Stimulated activated CD4-positive, alpha-beta T cell treated with anti-CD3 and anti-CD28 coated beads, TNF-alpha, amount 100 ng/mL, for 1 hour (primary cell): Measurements from ENCODE around the gene ME3.

ENCODE experiments used
- DNase-seq, 3 donors: peaks; one replicate each; pipeline ENCODE4 v3.0.0-alpha.2; 2020; ENCODE audit warnings: low read depth in 3 of 3, low spot score in 1 of 3

Gene ME3

DNA sequence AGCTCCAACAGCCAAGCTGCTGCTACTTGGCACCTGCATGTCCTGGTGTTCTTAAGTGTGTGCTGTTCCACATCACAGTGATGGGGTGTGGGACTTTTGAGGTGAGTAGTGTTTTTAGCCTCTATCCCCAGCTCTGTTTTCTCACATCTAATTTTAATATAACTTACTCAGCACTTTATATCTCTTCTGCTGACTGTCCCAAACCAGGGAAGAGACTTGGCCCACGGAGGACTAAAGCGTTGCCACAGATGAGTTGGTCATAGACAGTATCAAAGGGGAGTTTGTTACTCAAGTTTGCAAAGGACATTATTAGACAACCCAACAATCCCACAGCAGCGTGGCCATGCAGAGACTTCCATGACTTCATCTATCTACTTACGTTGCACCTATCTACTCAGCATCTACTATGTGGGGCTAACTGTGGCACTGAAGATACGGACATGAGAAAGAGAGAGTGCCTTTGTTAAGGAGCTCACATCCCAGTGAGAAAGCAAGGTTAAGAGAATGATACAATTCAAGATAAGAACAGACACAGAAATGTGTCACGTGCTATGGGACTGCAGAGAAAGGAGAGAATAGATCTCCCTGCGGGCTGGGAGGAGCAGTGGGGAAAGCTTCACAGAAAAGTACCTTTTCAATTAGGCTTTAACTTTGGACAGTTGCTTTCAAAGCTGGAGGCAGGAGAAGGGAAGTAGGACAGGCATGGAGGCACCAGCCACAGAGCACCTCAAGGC lies 82.4 kb downstream of the ME3 start:
- DNase-seq, result no peak

DNA sequence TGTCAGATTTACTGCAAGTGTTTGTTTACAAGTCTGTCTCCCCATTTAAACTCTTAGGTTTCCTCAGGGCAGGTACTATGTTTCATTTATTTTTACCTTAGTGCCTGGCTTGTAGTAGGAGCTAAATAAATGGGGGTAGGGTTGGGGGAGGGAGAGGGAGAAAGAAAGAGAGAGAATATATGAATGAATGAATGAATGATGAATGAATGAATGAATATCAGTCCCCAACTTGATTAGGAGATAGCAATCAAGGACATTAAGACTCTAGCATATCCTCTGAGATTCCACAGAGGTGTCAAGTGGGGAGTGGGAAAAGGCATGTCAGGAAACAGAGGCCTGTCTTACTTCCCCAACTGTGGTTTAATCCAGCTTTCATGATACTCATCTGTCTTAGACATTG lies 83.2 kb downstream of the ME3 start:
- DNase-seq, result no peak

DNA sequence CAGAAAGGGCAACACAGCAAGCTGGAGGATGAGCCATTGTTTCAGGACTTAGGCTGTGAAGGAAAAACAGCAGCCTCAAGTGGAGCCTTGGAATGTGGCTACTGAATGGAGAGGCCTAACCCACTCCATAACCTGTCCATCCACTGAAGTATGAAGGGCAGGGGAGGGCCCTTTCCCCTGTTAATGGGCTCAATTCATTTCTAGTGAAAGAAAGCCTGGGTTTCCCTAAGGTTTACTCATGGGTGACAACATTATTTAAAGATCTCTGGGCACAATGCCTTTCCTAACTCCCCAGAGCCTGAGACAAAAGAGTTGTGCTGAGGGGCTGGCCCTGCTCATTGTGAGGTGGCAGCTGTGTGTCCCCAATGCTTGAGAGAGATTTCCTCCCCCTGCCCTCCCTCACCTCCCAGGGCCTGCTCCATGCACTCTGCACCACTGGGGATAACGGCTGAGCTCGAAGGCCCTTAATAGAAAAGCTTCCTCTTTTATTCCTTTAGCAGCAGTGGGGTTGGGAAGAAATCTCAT lies 83.8 kb downstream of the ME3 start:
- DNase-seq, result no peak

DNA sequence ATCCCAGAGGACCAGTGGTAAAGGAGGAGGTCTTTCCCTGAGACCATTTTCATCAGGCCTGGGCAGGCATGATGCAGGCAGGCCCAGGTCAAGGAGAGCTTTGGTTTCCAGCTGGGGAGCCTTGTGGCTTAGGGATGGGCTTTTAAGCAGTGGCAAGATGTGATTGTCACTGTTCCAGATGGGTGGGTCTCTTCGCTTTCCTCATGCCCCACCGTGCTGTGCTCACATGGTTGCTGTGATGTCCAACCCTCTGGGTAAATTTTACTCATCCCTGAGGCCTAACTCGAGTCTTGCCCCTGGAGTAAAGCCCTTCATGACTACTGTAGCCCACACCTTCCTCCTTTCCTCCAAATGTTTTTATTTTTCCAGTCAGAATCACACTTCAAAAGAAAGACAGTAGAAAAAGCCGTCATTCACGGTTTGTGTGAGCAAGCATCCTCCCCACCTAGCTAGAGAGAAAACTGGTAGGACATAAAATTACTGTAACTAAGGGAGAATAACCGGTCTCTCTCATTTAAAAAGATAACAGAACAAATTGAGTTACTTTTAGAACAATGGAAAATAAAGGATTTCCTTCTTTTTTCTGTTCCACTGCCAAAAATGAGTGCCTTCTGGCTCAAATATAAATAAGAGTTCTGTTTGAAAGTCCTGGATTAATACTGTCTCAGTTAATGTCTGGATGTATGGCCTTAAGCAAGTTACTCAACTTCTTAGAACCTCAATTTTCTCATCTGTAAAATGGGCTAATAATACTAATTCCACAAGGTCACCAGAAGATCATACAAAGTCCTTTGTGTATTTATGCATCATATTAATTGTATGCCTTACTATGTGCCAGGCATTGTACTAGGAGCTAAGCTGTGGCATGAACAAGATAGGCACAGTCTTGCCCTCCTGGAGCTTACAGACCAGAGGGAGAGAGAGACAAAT lies 84.9 kb downstream of the ME3 start:
- DNase-seq, result no peak

DNA sequence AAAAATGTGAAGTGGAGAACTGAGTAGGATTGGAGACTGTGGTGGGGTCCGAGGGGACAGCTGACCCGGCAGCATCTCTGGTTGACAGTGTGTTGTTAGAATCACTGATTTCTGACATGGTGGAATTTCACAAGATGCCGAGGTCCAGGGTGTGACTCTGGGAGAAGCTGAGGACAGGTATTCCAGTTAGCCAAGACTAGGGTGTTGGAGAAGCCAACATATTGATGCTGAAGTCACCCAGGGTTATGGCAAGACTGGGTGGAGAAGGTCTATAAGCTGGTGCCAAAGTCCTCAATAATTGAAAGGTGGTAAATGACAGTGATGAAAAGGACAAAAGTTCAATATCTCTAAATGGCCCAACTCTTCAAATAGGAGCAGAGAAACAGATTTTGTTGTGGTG lies 86.1 kb downstream of the ME3 start:
- DNase-seq, result no peak

DNA sequence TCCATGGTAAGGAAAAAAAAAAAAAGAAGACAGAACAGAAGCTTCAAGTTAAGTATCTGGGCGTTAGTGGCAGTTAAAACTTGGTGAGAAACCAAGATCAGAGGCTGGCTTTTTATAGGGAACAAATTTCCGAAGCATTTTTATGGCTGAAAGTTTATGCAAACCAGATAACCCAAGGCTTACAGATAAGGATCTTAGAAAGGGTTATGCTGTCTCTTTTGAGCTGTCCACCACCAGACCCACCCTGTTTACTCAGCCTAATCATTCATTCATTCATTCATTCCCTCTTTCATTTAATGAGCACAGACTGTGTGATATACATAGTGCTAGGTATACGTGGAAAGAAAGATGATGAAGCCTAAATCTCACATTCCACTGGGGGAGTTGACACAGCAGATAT lies 89.5 kb downstream of the ME3 start:
- DNase-seq, result no peak

DNA sequence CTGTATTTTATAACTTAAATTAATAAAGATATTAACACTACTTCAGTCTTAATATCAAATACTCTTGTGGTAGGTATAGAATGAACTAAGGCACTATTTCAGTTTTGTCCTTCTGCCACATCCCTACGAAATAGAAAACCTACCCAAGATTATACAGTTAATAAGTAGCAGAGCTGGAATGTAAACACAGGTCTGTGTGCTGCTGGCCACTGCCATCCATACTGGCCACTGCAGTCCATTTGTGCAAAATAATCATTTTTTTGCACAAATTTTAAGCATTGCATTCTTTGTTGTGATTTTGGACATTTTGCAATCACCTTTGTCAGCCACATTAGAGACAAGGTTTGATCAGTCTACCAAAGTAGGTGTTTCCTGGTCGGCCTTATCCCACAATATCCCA lies 91.9 kb downstream of the ME3 start:
- DNase-seq, result no peak

DNA sequence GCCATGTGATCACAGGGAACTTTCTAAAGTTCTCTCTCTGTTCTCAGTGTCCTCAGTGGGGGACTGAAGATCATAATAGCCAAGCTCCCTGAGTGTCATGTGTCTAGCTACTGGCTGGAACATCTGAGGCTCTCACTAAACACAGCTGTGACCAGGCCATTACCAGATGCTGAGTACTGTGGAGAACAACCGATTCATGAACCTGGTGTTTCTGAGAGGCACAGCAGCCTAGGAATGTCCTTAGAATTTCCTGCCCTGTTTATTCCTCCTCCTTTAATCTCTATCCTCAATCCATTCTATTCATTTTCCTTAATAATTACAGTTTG lies 93.0 kb downstream of the ME3 start:
- DNase-seq, result no peak

DNA sequence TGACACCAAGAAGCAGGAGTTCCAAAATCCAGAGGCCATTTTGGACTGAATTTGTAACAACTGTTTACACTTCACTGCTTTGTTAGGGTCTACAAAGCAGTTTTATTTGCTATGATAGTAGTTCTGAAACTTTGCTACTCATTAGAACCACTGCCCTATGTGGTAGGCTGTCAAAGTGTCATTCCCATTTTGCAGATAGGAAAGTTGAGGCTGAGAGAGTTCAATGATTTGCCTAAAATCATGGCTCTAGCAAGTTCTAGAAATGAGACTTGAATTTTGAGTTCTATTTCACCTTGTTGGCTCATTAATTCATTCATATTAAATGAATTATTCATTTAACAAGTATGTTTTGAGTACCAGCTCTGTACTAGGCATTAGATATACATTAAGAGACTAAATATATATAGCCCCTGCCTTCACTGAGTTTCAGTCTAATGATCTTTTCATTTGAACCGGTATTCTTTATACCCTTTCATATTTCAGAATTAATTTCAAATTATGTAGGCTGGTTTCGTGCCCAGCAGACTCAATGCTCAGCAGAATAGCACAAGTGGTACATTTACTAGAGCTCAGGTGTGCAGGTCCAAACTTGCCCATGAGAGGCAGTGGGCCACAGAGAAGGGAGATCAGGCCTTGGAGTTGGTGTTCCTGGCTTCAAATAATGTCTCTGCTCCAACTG lies 93.5 kb downstream of the ME3 start:
- no peak for DNase-seq

DNA sequence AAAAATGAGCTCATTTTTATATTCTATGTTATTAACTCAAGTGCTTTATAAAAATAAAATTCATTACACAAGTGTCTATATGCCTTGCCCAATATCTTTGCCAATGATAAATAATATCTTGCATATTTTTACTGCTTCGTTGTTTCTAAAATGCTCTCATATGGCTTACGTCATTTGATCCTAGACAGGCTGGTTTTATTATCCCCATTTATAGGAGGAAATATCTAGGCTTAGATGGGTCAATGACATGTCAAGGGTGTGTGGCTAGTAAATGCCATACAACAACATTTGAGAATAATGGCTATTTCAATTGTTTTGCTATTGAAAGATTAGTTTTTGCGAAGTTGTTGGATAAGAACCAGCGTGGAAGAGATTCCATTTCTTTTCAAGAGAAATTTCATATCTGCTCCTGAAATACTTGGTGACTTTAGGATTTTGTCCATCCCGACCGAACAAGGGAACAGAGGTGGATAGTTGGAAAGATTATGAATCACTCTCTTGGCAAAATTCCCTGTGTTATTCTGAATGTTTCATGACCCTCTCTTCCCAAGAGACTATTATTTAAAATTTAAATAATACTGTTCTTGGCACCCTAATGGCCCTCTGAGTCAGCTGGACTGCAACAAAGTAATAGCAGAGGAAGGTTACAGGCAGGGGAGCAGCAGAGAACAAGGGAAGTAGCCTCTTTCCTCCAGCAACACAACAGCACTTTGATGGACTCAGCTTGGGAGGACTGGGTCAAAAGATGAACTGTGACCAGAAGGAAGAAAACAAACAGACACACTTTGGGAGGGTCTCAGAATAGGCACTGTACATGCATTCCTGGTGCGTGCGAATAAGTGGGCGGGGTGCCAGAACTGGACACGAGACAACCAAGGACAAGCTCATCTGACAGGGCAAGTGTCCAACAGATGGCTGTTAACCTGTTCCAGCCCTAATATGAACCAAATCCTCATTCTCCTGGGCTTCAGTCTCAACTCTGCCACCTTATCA lies 94.5 kb downstream of the ME3 start:
- no peak for DNase-seq

DNA sequence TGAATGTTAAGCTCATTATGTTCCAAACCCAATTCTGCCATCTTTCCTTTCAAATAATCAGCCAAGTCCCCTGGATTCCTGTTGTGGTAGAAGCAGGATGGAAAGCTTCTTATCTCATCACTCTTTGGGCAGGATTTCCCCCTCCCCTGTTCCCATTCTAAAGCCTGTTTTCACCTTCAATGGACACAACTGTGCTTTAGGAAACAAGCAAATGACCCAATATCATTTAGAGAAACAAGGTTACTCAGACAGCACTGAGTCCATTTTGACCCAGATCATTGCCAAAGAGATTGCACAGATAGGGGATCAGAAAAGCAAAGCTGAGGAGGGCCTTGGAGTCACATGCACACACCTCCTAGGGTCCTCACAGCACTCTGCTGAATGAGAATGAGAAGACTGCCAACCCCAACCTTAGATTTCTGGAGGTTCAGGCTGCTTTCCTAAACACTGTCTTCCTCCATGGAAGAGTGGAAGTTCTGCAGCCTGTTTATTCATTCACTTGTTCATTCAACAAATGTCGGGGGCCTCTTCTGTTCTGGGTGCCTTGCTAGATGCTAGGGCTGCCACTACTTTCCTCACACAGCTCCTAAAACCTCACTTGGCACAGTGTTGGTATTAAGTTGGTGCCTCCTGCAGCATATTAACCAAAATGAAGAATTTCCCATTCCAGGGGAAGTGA lies 95.3 kb downstream of the ME3 start:
- DNase-seq, result no peak

DNA sequence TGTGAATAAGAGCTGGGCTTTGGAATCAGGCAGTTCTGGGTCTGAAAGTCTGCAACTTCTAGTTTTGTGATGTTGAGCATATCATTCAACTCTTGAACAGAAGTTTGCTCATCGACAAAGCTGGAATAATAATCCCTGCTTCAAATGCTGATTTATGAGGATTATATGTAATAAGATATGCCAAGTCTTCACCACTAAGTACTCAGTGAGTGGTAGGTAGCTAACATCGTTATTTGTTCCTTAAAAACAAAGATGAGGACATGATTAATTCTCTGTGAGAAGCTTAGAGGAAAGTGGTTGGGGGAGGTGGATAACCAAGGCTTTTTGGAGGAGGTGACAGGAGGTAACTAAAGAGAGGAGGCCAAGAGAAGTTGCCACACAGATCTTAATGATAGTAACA lies 96.5 kb downstream of the ME3 start:
- DNase-seq, result no peak

DNA sequence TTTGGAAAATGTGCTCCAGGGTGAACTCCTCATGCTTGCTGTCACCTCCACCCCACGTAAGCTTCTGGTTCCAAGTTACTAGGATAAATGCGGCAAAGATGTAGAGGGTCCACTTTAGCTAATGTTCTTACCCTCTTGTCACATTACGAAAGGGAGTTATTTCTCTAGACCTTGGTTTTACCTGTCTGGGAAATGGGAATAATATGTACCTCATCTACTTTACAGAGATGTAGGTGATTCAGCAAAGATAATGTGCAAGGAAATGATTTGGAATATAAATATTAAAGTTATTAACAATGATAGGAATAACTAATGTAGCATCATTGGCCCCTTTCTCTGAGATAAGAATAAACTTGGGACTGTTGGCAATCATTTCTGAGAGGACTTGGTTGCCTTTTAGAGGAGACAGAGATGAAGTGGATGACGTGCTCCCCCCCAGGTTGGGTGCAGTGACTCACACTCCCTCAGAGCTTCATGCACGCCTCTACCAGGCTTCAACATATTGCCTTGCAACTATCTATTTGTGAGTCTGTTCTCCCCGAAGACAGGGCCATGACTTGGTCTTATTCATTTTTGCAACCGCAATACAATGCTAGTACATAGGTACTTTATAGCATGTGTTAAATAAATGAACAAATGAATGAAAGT lies 97.1 kb downstream of the ME3 start:
- DNase-seq, result no peak

DNA sequence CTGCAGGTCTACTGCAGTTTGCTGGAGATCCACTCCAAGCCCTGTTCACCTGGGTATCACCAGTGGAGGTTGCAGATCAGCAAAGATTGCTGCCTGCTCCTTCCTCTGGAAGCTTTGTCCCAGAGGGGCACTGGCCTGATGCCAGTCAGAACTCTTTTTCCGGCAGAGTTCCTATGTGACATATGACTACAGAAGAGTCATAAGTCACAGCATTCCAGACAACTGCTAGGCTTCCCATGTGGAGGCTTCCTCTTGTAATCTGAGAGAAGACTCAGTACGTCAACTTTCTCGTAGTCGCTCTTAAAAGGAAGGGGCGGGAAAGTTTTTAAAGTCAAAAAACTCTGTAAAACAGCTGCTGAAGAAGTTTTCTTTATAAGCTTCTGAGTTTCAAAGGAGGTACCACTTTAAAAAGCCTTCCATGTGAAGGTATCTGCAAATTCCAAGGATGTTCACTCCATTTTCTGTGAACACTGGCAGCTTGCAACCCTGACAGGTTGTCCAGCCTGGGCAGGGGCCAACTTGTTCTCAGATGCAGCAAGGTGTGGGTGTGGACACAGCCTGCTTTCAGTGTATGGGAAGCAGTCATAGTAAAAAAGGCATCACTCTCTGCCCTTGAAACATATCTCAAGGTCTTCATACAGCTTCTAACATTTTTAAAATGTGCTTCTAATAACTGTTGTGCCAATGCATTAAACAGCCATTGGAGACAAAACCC lies 97.8 kb downstream of the ME3 start:
- DNase-seq, result no peak

DNA sequence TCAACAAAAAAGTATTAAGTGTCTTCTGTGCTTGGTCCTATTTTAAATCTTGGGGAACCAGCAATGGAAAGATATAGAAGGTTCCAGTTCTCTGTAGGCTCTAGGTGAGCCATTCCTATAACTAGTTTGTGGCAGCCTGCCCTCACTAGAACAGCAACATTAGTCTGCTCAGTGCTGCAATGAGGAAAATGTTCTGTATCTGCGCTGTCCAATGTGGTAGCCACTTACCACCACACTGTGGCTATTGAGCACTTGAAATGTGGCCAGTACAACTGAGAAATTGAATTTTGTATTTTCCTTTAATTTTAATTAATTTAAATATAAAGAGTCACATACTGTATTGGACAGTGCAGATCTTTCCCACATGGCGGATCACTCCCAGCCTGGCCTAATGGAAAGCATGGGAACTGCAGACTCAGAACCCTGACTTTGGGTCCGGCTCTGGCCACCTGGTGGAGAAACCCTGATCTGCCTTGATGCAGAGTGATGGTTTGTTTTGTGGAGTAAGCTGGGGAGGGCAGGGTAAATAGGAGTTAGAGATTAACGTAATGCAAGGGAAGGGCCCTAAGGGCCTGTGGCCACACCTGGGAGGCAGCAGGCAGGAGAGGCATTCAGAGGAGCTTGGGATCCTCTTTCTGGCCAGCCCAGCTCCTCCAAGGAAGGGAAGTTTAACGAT lies 101.0 kb downstream of the ME3 start:
- no peak for DNase-seq

DNA sequence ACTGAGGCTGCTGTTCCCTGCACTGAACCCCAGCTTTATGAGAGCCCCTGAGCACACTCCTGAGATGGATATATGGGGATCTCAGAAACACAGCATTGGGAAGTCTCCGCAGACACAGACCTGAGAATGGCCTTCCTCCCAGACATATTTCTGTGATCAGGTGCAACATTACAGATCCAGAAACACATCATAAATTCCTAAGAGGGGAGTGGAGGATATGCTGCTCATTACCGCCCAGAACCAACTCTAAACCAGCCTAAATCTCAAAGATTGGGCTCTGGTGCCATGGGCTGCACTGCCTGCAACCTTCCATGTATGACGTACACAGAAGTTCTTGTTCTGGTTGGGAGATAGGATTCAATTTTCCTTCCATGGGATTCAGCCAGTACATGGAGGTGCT lies 102.0 kb downstream of the ME3 start:
- DNase-seq, result no peak

DNA sequence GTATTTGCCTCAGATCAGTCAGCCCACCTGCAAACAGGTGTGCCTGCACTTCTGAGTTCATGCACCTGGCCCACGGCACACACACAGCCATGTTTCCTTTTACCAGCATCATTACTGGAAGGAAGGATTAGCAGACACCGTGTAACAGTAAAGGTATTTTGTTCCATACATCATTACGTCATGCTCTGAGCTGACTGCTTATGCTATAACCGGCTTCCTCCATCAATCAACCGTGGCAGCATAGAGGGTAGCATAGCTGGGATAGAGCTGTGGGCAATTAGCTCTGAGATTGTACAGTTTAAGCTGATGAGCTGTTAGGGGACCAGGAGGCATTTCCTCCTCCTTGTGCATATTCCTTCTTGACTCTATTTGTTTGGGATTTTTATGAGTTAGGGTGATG lies 102.4 kb downstream of the ME3 start:
- DNase-seq, result no peak

DNA sequence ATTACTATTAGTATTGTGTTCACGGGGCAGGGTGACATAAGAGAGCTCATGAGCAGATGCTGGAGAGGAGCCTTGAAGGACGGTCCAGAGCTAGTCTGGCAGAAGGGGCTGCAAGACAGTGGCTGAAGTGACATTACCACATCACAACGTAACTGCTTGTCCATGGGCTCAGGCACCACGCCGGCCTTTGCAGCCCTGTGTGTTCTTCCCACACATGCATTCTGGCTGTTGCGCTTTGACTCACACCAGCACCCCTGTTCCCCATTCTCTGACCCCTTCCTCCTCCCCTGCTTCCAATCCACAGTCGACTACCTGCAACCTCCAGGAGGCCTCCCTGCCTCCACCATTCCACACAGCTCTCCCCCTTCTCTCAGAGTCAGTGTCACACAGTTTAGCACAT lies 103.3 kb downstream of the ME3 start:
- no peak for DNase-seq
